Epithelial cell of proximal tubule (primary cell): ENCODE measurements around the gene METRNL. TPM values are rescaled to one million over a fixed set of nuclear protein-coding genes. Genes with fewer than 3 reads are reported as not detected.

Experiments used
- DNase-seq: peaks from one replicate; pipeline ENCODE4 v3.0.0-alpha.2; 2011; ENCODE audit warnings: low read depth
- H3K4me3 ChIP-seq: 2 replicates; pipeline ENCODE4 v1.5.1; 2011; ENCODE audit warnings: low read depth, mild to moderate bottlenecking, low read length
- CTCF ChIP-seq: conservative IDR thresholded peaks from 2 replicates; pipeline ENCODE4 v1.5.1; 2012; ENCODE audit warnings: low read depth, mild to moderate bottlenecking, low read length
- total RNA-seq: library from RNA; depleted of rRNA; stranded (reverse); fragments of >200 nt; gene quantifications from 2 replicates; pipeline ENCODE4 v1.2.3, GENCODE V29; 2015

Gene METRNL
- total RNA-seq, 1 donor from 2014 or later = 11.9 TPM

- H3K4me3 ChIP-seq = no peak overlapping the region
- no peak for TF ChIP-seq CTCF
- no peak for DNase-seq
Measured at GRCh38 chr17:83072600-83073358, 6.6 kb upstream of the METRNL start.

GRCh38 chr17:83073389-83074063 is 5.9 kb upstream of the METRNL start:
- no peak overlapping the region for H3K4me3 ChIP-seq
- no peak for TF ChIP-seq CTCF
- DNase-seq = no peak

GRCh38 chr17:83074486-83075223 is 4.8 kb upstream of the METRNL start:
- H3K4me3 ChIP-seq = no peak overlapping the region
- no peak for DNase-seq
- no peak for TF ChIP-seq CTCF

GRCh38 chr17:83075270-83075880 is 4.0 kb upstream of the METRNL start:
- TF ChIP-seq CTCF = no peak
- DNase-seq = no peak

GRCh38 chr17:83076938-83077337 is 2.5 kb upstream of the METRNL start:
- no peak overlapping the region for H3K4me3 ChIP-seq
- no peak for DNase-seq
- TF ChIP-seq CTCF = peak; percentile 38

More at GRCh38 chr17:83075270-83075880, 4.0 kb upstream of the METRNL start:
- H3K4me3 ChIP-seq = no peak overlapping the region

GRCh38 chr17:83077411-83077810 is 2.0 kb upstream of the METRNL start:
- DNase-seq = no peak
- H3K4me3 ChIP-seq = no peak overlapping the region
- TF ChIP-seq CTCF = no peak
